H1 (cell line): ENCODE measurements around the gene FOSL1. TPM values are rescaled to one million over a fixed set of nuclear protein-coding genes. Genes with fewer than 3 reads are reported as not detected.

Experiments used
- CTCF ChIA-PET: fragments of 300-600 bp; sonication (Branson Sonifier 250); formaldehyde crosslinking; loops from one replicate; lab custom pipeline; 2021; ENCODE audit not compliant: partially characterized antibody; lab: Charles Lee
- POLR2A ChIA-PET: fragments of 300-600 bp; sonication (Branson Sonifier 250); formaldehyde crosslinking; loops from one replicate; lab custom pipeline; 2021; ENCODE audit warnings: inconsistent platforms; ENCODE audit not compliant: partially characterized antibody; lab: Charles Lee
- DNase-seq, 2 experiments: peaks; one replicate each; pipeline versions ENCODE4 v3.0.0 to v3.0.0-alpha.2; 2010 to 2022; ENCODE audit warnings: low spot score in 2 of 2, low read depth in 1 of 2, mixed read lengths in 1 of 2
- FAIRE-seq: peaks from 2 replicates; lab custom pipeline; 2011; peaks lifted over from hg19 to GRCh38; lab: Jason Lieb, UNC
- H2AFZ ChIP-seq: 2 replicates; pipeline ENCODE4 v1.8.1; 2012; ENCODE audit warnings: low read length, inconsistent platforms
- H2AK5ac ChIP-seq: 2 replicates; pipeline ENCODE4 v1.6.1; 2013; ENCODE audit warnings: low read depth, low read length
- H2BK120ac ChIP-seq: replicated peaks from 2 replicates; pipeline ENCODE3; 2013; ENCODE audit warnings: low read depth, low read length, inconsistent platforms
- H2BK12ac ChIP-seq: 2 replicates; pipeline ENCODE4 v1.6.1; 2013; ENCODE audit warnings: low read depth, low read length
- H2BK15ac ChIP-seq: 2 replicates; pipeline ENCODE4 v1.6.1; 2013; ENCODE audit warnings: low read length
- H2BK20ac ChIP-seq: 2 replicates; pipeline ENCODE4 v1.6.1; 2013; ENCODE audit warnings: low read length
- H2BK5ac ChIP-seq: 2 replicates; pipeline ENCODE4 v1.6.1; 2013; ENCODE audit warnings: low read depth, low read length
- H3K14ac ChIP-seq: 2 replicates; pipeline ENCODE4 v1.6.1; 2013; ENCODE audit warnings: inconsistent platforms; ENCODE audit not compliant: insufficient read length
- H3K18ac ChIP-seq: 2 replicates; pipeline ENCODE4 v1.6.1; 2013; ENCODE audit warnings: low read length; ENCODE audit errors: extremely low read depth
- H3K23ac ChIP-seq: 2 replicates; pipeline ENCODE4 v1.6.1; 2013; ENCODE audit warnings: inconsistent platforms; ENCODE audit not compliant: insufficient read length
- H3K23me2 ChIP-seq: 2 replicates; pipeline ENCODE4 v1.6.1; 2013; ENCODE audit warnings: low read depth, low read length
- H3K27ac ChIP-seq: 2 replicates; pipeline ENCODE4 v1.6.1; 2011; ENCODE audit warnings: low read depth, low read length, inconsistent platforms
- H3K27me3 ChIP-seq, 4 experiments: replicated peaks in 1 of 4; 1 replicate in 1 of 4; 2 replicates in 3 of 4; pipeline versions ENCODE4 v1.6.1 to v1.8.1; 2011 to 2013; ENCODE audit warnings: low read length in 3 of 4, mild to moderate bottlenecking in 3 of 4, inconsistent platforms in 2 of 4, mixed read lengths in 2 of 4, moderate library complexity in 1 of 4; ENCODE audit not compliant: control insufficient read depth in 3 of 4, insufficient read depth in 3 of 4; ENCODE audit errors: extremely low read depth in 1 of 4
- H3K36me3 ChIP-seq, 4 experiments: 2 replicates each; pipeline versions ENCODE4 v1.6.1 to v1.8.1; 2011 to 2013; ENCODE audit warnings: mild to moderate bottlenecking in 4 of 4, low read length in 3 of 4, moderate library complexity in 2 of 4, control low read depth in 1 of 4, inconsistent platforms in 1 of 4; ENCODE audit not compliant: insufficient read depth in 4 of 4, control insufficient read depth in 2 of 4
- H3K4ac ChIP-seq: replicated peaks from 2 replicates; pipeline ENCODE3; 2013; ENCODE audit warnings: low read length, low read depth, mixed read lengths, inconsistent platforms; ENCODE audit not compliant: insufficient read length
- H3K4me1 ChIP-seq, 4 experiments: replicated peaks in 1 of 4; 1 replicate in 1 of 4; 2 replicates in 3 of 4; pipeline versions ENCODE4 v1.6.1 to v1.8.1; 2011 to 2013; ENCODE audit warnings: low read length in 3 of 4, inconsistent platforms in 2 of 4, mixed read lengths in 1 of 4; ENCODE audit not compliant: insufficient read depth in 4 of 4, control insufficient read depth in 3 of 4
- H3K4me2 ChIP-seq, 2 experiments: 2 replicates each; pipeline versions ENCODE4 v1.6.1 to v1.8.1; 2011 to 2013; ENCODE audit warnings: low read depth in 2 of 2, low read length in 2 of 2, control low read depth in 1 of 2, inconsistent platforms in 1 of 2, mild to moderate bottlenecking in 1 of 2; ENCODE audit not compliant: insufficient read depth in 1 of 2
- H3K4me3 ChIP-seq, 4 experiments: fragments of 200-600, 300-600 bp in 1 of 4; sonication (generic), shearing (Covaris generic), sonication (Bioruptor Twin) in 1 of 4; 2 replicates each; pipeline versions ENCODE4 v1.5.1 to v1.8.1; 2011 to 2016; ENCODE audit warnings: low read length in 4 of 4, low read depth in 3 of 4, control low read depth in 2 of 4, inconsistent platforms in 2 of 4, mild to moderate bottlenecking in 2 of 4, mixed read lengths in 1 of 4, moderate library complexity in 1 of 4; ENCODE audit not compliant: insufficient read depth in 2 of 4; ENCODE audit errors: extremely low read depth in 1 of 4
- H3K56ac ChIP-seq: replicated peaks from 2 replicates; pipeline ENCODE3; 2013; ENCODE audit warnings: low read depth, mild to moderate bottlenecking, mixed read lengths, low read length, inconsistent platforms; ENCODE audit not compliant: insufficient read length
- H3K79me1 ChIP-seq: 2 replicates; pipeline ENCODE4 v1.6.1; 2013; ENCODE audit warnings: low read depth, low read length, control low read depth
- H3K79me2 ChIP-seq, 2 experiments: 2 replicates each; pipeline versions ENCODE4 v1.6.1 to v1.8.1; 2012 to 2013; ENCODE audit warnings: low read length in 2 of 2, mild to moderate bottlenecking in 2 of 2, inconsistent platforms in 1 of 2; ENCODE audit not compliant: insufficient read depth in 2 of 2, control insufficient read depth in 1 of 2
- H3K9ac ChIP-seq, 4 experiments: replicated peaks in 1 of 4; 1 replicate in 1 of 4; 2 replicates in 3 of 4; pipeline versions ENCODE4 v1.6.1 to v1.8.1; 2011 to 2013; ENCODE audit warnings: low read depth in 3 of 4, low read length in 3 of 4, control low read depth in 2 of 4, mild to moderate bottlenecking in 2 of 4, moderate library complexity in 2 of 4, inconsistent platforms in 1 of 4; ENCODE audit errors: extremely low read depth in 1 of 4
- H3K9me3 ChIP-seq, 2 experiments: 2 replicates each; pipeline versions ENCODE4 v1.6.1 to v1.8.1; 2012 to 2013; ENCODE audit warnings: mild to moderate bottlenecking in 2 of 2, moderate library complexity in 2 of 2, control low read depth in 1 of 2, inconsistent platforms in 1 of 2, low read depth in 1 of 2, low read length in 1 of 2, mixed read lengths in 1 of 2; ENCODE audit not compliant: insufficient read depth in 2 of 2
- H4K20me1 ChIP-seq, 2 experiments: replicated peaks in 1 of 2; 2 replicates each; pipeline versions ENCODE3 to v1.8.1; 2011 to 2013; ENCODE audit warnings: inconsistent platforms in 2 of 2, low read length in 2 of 2, mild to moderate bottlenecking in 1 of 2; ENCODE audit not compliant: insufficient read depth in 2 of 2, control insufficient read depth in 1 of 2
- H4K5ac ChIP-seq: 2 replicates; pipeline ENCODE4 v1.6.1; 2013; ENCODE audit warnings: low read length, low read depth, mixed read lengths, inconsistent platforms; ENCODE audit not compliant: insufficient read length
- H4K8ac ChIP-seq: 2 replicates; pipeline ENCODE4 v1.8.0; 2013; ENCODE audit warnings: mild to moderate bottlenecking, moderate library complexity, low read length, inconsistent platforms; ENCODE audit not compliant: insufficient read depth; ENCODE audit errors: extremely low read depth
- H4K91ac ChIP-seq: replicated peaks from 2 replicates; pipeline ENCODE3; 2013; ENCODE audit warnings: low read length, mixed read lengths, inconsistent platforms; ENCODE audit not compliant: insufficient read length
- WGBS, 2 experiments: shearing (Covaris generic) in 1 of 2; methylation state at CpG; one replicate each; pipeline versions ENCODE4 v1.1.6 to v1.1.7; 2013 to 2015; ENCODE audit warnings: low lambda C conversion rate in 2 of 2, mixed read lengths in 2 of 2, inconsistent platforms in 1 of 2, low coverage in 1 of 2, missing lambda C conversion rate in 1 of 2; ENCODE audit not compliant: insufficient replicate concordance in 2 of 2, insufficient coverage in 1 of 2, insufficient read length in 1 of 2; ENCODE audit errors: extremely low coverage in 1 of 2, missing lambda C conversion rate in 1 of 2; 5-methylcytosine and 5-hydroxymethylcytosine counted together
- polyA plus RNA-seq, 7 experiments: library from polyadenylated mRNA; depleted of rRNA in 3 of 7; stranded (reverse) in 5 of 7; unstranded in 2 of 7; fragments of >200 nt in 5 of 7; fragments of 200-250 nt in 2 of 7; gene quantifications; 1 replicate in 5 of 7; 2 replicates in 1 of 7; 4 replicates in 1 of 7; pipeline versions ENCODE4 v1.2.1 to v1.2.3, GENCODE V29; 2011 to 2013; ENCODE audit warnings: missing spikeins in 2 of 7, mixed read lengths in 2 of 7
- total RNA-seq: library from RNA; stranded (reverse); fragmentation: NEBNext Ultra II Directional; extraction: Animal tissue kit (Norgen Biotek cat#: 25700); gene quantifications from 2 replicates; pipeline ENCODE4 v1.2.1, GENCODE V29; 2021

FOSL1 gene
- total and polyA plus RNA-seq, 2 of the 8 experiments (the other 6 are each of a cell fraction or from before 2014, with no cell fraction given), result 6.3 to 7.2 TPM

- no peak overlapping the region for H3K27ac ChIP-seq
Observed at GRCh38 chr11:65919573-65920371, 19.6 kb upstream of the FOSL1 start.

More at GRCh38 chr11:65919573-65920371, 19.6 kb upstream of the FOSL1 start:
- H4K5ac ChIP-seq, result peak overlapping the region; percentile 90
- no peak overlapping the region for H2BK15ac ChIP-seq
- no peak overlapping the region; the same call in 1 of the 2 replicates for H2BK5ac ChIP-seq
- ChIA-PET POLR2A (interaction anchor here (0.9 to 1.4 kb wide), 3 partner anchors 18 to 60 kb away, joined by 3 to 5 read pairs (median 3); no protein-coding TSS in a partner anchor), CTCF (interaction anchor here (0.6 to 1.3 kb wide), 4 partner anchors 12 to 46 kb away, joined by 3 to 4 read pairs (median 3); partner anchors contain the start of gene TSGA10IP)
- no peak overlapping the region for H2BK20ac ChIP-seq
- FAIRE-seq, result no peak
- no peaks in the 10 kb centered on the region for H3K9me3 ChIP-seq
- H2BK12ac ChIP-seq, result no peak overlapping the region
- H3K79me1 ChIP-seq, result peaks cover 7% of the 10 kb centered on the region; the same call in 1 of the 2 replicates
- peak overlapping the region; percentile 74 to 86 for H3K4me2 ChIP-seq
- peak overlapping the region; percentile 56 to 79 (median 68) for H3K4me3 ChIP-seq
- H3K9ac ChIP-seq, result peak overlapping the region; percentile 9 to 61 (median 45)
- no peak overlapping the region for H2AFZ ChIP-seq
- peak overlapping the region; percentile 63 for H4K8ac ChIP-seq
- H3K23me2 ChIP-seq, result peaks cover 13% of the 10 kb centered on the region; the same call in 1 of the 2 replicates
- no peak overlapping the region for H2BK120ac ChIP-seq
- H3K23ac ChIP-seq, result no peak overlapping the region
- H3K79me2 ChIP-seq, result peaks cover 0 to 7% of the 10 kb centered on the region in 2 experiments; a peak in 2 of 4 replicates
- H3K4me1 ChIP-seq, result peaks cover 0 to 22% (median 13%) of the 10 kb centered on the region in 4 experiments; a peak in 4 of 7 replicates
- peaks cover 0 to 8% (median 5%) of the 10 kb centered on the region in 4 experiments; a peak in 4 of 8 replicates for H3K36me3 ChIP-seq
- H2AK5ac ChIP-seq, result no peak overlapping the region
- no peak overlapping the region for H3K14ac ChIP-seq
- DNase-seq, result no peak
- no peak overlapping the region for H4K91ac ChIP-seq
- peaks cover 0 to 5% of the 10 kb centered on the region in 2 experiments for H4K20me1 ChIP-seq
- no peak overlapping the region for H3K56ac ChIP-seq
- H3K27me3 ChIP-seq, result no peaks in the 10 kb centered on the region
- H3K18ac ChIP-seq, result no peak overlapping the region; the same call in 1 of the 2 replicates
- 19% methylated on average over 21 of the region's 60 CpGs; no CpG with 5 or more reads in 1 of the 2 experiments for WGBS, 2 experiments
- no peak overlapping the region for H3K4ac ChIP-seq
